Body of pancreas (tissue), 4 donors: Measurements from ENCODE around the gene P4HA1.

Source experiments
- POLR2A ChIP-seq, 3 donors: fragments of 450-650 bp; IDR thresholded peaks; one replicate each; pipeline ENCODE4 v1.6.1; 2016; ENCODE audit warnings: antibody characterized with exemption in 3 of 3, mild to moderate bottlenecking in 2 of 3
- TF ChIP-seq, protein P1 (sequence below), 7 experiments: fragments of 450-650 bp in 4 of 7; fragments of 200-600 bp in 3 of 7; sonication (generic) in 3 of 7; IDR thresholded peaks; one replicate each; pipeline ENCODE4 v1.5.1; 2016 to 2019; ENCODE audit warnings: antibody characterized with exemption in 7 of 7

DNA sequence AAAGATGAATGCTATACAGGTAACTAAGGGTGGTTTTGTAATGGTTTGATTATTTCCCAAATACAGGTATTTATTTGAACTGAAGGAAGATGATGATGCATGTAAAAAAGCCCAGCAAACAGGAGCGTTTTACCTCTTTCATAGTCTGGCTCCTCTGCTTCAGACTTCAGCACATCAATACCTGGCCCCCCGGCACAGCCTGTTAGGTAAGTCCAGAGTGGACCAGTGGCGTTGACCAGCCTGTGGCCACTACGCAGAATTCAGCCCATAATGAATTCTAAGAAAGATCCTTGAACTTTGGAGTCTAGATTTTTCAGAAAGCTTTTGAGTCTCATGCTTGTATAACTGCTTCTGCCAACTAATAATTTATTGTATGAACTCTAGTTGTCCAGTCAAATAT, 23.3 kb upstream of the P4HA1 start:
- TF ChIP-seq, protein P1, sequence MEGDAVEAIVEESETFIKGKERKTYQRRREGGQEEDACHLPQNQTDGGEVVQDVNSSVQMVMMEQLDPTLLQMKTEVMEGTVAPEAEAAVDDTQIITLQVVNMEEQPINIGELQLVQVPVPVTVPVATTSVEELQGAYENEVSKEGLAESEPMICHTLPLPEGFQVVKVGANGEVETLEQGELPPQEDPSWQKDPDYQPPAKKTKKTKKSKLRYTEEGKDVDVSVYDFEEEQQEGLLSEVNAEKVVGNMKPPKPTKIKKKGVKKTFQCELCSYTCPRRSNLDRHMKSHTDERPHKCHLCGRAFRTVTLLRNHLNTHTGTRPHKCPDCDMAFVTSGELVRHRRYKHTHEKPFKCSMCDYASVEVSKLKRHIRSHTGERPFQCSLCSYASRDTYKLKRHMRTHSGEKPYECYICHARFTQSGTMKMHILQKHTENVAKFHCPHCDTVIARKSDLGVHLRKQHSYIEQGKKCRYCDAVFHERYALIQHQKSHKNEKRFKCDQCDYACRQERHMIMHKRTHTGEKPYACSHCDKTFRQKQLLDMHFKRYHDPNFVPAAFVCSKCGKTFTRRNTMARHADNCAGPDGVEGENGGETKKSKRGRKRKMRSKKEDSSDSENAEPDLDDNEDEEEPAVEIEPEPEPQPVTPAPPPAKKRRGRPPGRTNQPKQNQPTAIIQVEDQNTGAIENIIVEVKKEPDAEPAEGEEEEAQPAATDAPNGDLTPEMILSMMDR (IDR thresholded peaks at IDR 0.05) = no peak
- no peak for TF ChIP-seq POLR2A (IDR thresholded peaks at IDR 0.05)
